Left cardiac atrium (tissue), 4 donors: ENCODE data around the gene ACBD7. TPM values are rescaled to one million over a fixed set of nuclear protein-coding genes. Genes with fewer than 3 reads are reported as not detected.

Experiments used
- ATAC-seq, 2 donors: fragments of 200-7000 bp; cut with Tn5 transposase; one replicate each; pipeline ENCODE4 v1.9.1; 2020; ENCODE audit warnings: mild to moderate bottlenecking in 2 of 2, moderate library complexity in 2 of 2
- DNase-seq: peaks from one replicate; pipeline ENCODE4 v3.0.0-alpha.2; 2020
- intact Hi-C, 2 donors: fragments of 100-400 bp; cut with DNase I; formaldehyde crosslinking; loops; one replicate each; pipeline versions ENCODE4 v1.14.1 to v1.15.1; 2022 to 2023
- total RNA-seq, 2 donors: library from RNA; stranded (reverse); fragmentation: NEBNext Ultra II Directional; extraction: Animal tissue kit (Norgen Biotek cat#: 25700); gene quantifications; one replicate each; pipeline ENCODE4 v1.2.1, GENCODE V29; 2021
- donor health status: DM: no; HTN: yes; CAD: no.
- donor health status: DM: no; HTN: yes; CAD: no; lungs with severe emphysema.
- donor health status: DM: yes; HTN: yes; CAD: no.
- donor health status: Dilated cardiomyopathy.

The ACBD7 gene
- total RNA-seq, 2 donors from 2014 or later: 0.21 TPM; not detected in 1

GRCh38 chr10:15038416-15038815 lies 50.2 kb downstream of the ACBD7 start:
- intact Hi-C loops: no loop called here
- ATAC-seq (no peak), DNase-seq (no peak)

- DNase-seq (no peak), ATAC-seq (no peak)
- intact Hi-C loops: no loop called here
Observed at GRCh38 chr10:15037691-15038090, 50.9 kb downstream of the ACBD7 start.

GRCh38 chr10:15035385-15036301 lies 52.9 kb downstream of the ACBD7 start:
- ATAC-seq (peak in 1 of 2 donors; percentile 58), DNase-seq (no peak)
- intact Hi-C loops: no loop called here

- intact Hi-C loops: no loop called here
- DNase-seq: no peak
- ATAC-seq: no peak
Observed at GRCh38 chr10:15027741-15028140, 60.8 kb downstream of the ACBD7 start.

Other genes starting within 250 kb of the ACBD7 start
- 1 to 10 TPM; 6.4 to 7.6 TPM for gene SUV39H2, start 209.9 kb downstream of the ACBD7 start, total RNA-seq
- gene DCLRE1C, start 134.7 kb downstream of the ACBD7 start, total RNA-seq: 1 to 10 TPM; 3.9 to 5.4 TPM
- gene MEIG1, start 129.4 kb downstream of the ACBD7 start, total RNA-seq: not detected
- under 1 TPM; 0.35 to 0.42 TPM for gene OLAH, start 44.8 kb downstream of the ACBD7 start, total RNA-seq
- 1 to 10 TPM; 9.1 to 9.3 TPM for gene RPP38, start 8.6 kb upstream of the ACBD7 start, total RNA-seq
- 10 to 100 TPM; 14.0 to 15.8 TPM for gene NMT2, start 79.9 kb upstream of the ACBD7 start, total RNA-seq